ENCODE results near the gene WASF3. TPM values are rescaled to one million over a fixed set of nuclear protein-coding genes. Genes with fewer than 3 reads are reported as not detected.

The WASF3 gene
- total and polyA plus RNA-seq, 12 donors: 12.6 to 63.3 (median 37.6) TPM

DNA sequence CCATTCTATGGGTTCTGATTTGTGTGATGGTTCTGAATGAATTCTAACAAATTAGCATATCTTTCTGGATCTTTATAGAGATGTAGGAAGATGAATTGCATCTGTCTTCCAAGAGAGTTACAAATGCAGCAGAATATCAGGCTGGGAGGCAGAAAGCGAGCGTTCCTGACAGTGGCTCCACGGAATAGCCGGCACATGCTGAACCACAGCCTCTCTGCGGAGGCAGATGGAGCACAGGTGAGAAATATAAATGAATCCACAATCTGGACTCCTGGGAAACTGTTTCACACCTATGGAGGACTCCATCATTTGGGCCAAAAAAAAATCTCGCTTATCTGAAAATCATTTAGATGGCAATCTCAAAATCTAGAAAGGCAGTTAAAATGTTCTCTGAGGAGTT lies 34.5 kb upstream of the WASF3 start:
- TF ChIP-seq POLR2A (IDR thresholded peaks at IDR 0.05): no peak
- TF ChIP-seq, protein P1, sequence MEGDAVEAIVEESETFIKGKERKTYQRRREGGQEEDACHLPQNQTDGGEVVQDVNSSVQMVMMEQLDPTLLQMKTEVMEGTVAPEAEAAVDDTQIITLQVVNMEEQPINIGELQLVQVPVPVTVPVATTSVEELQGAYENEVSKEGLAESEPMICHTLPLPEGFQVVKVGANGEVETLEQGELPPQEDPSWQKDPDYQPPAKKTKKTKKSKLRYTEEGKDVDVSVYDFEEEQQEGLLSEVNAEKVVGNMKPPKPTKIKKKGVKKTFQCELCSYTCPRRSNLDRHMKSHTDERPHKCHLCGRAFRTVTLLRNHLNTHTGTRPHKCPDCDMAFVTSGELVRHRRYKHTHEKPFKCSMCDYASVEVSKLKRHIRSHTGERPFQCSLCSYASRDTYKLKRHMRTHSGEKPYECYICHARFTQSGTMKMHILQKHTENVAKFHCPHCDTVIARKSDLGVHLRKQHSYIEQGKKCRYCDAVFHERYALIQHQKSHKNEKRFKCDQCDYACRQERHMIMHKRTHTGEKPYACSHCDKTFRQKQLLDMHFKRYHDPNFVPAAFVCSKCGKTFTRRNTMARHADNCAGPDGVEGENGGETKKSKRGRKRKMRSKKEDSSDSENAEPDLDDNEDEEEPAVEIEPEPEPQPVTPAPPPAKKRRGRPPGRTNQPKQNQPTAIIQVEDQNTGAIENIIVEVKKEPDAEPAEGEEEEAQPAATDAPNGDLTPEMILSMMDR (IDR thresholded peaks at IDR 0.05): no peak
- H3K9me3 ChIP-seq (replicated peaks in 1 of 3): no peaks in the 10 kb centered on the region
- no peak overlapping the region for H3K27ac ChIP-seq
- H3K4me1 ChIP-seq (replicated peaks in 1 of 2): no peaks in the 10 kb centered on the region
- no peak overlapping the region for H3K4me3 ChIP-seq
- no peaks in the 10 kb centered on the region for H3K27me3 ChIP-seq
- H3K36me3 ChIP-seq (replicated peaks in 1 of 2): no peaks in the 10 kb centered on the region
- intact Hi-C loops (cut with DNase I): no loop called here
- WGBS, 4 donors: 86 to 93% (median 91%) methylated on average over 6 of the region's 6 CpGs
- no peak for DNase-seq

DNA sequence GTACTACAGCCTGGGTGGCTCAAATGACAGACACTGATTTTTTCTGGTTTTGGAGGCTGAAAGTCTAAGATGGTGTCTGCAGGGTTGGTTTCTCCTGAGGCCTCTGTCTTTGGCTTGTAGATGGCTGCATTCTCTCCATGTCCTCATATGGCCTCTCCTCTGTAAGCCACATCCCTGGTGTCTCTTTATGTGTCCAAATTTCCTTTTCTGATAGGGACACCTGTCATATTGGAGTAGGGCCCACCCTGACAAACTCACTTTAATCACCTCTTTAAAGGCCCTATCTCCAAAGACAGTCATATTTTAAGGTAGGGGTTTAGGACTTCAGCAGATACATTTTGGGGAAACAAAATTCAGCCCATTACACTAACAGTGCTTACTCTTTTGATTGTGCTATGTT lies 32.0 kb upstream of the WASF3 start:
- Histone ChIP-seq H3K27me3 (no peaks in the 10 kb centered on the region), H3K27ac (no peak overlapping the region), H3K36me3 (replicated peaks in 1 of 2) (no peaks in the 10 kb centered on the region), H3K4me1 (replicated peaks in 1 of 2) (no peaks in the 10 kb centered on the region), H3K4me3 (no peak overlapping the region), H3K9me3 (replicated peaks in 1 of 3) (no peaks in the 10 kb centered on the region)
- DNase-seq: no peak
- intact Hi-C loops (cut with DNase I): no loop called here
- TF ChIP-seq, protein P1 (IDR thresholded peaks at IDR 0.05): no peak
- no peak for TF ChIP-seq POLR2A (IDR thresholded peaks at IDR 0.05)

DNA sequence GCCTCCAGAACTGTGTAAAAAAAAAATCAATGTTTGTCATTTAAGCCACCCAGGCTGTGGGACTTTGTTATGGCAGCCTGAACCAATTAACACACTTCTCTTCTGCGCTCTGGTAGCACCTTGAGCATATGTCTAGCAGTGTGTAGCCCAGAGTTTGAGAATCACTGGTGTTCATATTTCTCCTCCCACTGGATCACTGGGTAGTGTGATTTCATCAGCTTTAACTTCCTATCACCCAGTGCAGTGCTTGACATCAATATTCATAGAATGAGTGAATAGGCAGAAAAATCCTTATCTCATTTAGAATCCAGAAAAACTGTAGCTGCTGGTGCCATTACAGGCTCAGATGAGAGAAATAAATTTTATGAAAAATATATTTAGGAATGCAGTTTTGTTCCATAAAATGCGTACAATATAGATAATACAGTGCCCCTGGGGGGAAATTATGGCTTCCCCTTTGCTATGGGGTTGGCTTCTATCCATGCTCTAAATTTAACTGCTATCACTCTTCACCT lies 30.7 kb upstream of the WASF3 start:
- no peaks in the 10 kb centered on the region for H3K27me3 ChIP-seq
- no peak for TF ChIP-seq POLR2A (IDR thresholded peaks at IDR 0.05)
- TF ChIP-seq, protein P1 (IDR thresholded peaks at IDR 0.05): no peak
- H3K27ac ChIP-seq: no peak overlapping the region
- no peaks in the 10 kb centered on the region for H3K4me1 ChIP-seq (replicated peaks in 1 of 2)
- 65 to 81% (median 77%) methylated on average over 2 of the region's 2 CpGs for WGBS, 4 donors
- no peak overlapping the region for H3K4me3 ChIP-seq
- DNase-seq: no peak
- no peaks in the 10 kb centered on the region for H3K36me3 ChIP-seq (replicated peaks in 1 of 2)
- H3K9me3 ChIP-seq (replicated peaks in 1 of 3): no peaks in the 10 kb centered on the region
- intact Hi-C loops (cut with DNase I): no loop called here

DNA sequence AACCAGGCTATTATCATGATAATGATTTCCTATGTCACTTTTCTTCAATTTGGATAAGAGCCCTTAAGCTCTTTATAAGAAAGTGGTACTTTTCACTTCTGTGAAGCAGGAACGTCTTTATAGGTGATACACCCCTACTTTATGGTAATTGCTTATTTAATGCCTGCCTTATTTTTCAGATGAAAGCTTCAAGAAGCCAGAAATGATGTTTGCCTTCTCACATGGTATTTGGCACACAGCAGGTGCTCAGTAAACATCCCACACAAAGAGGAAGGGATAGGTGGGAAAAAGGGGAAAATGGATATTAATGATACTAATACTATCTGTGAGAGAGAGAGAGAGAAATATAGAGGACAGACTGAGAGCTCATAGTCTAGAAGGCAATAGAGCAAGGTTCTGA lies 29.0 kb upstream of the WASF3 start:
- no peak overlapping the region for H3K4me3 ChIP-seq
- no peaks in the 10 kb centered on the region for H3K4me1 ChIP-seq (replicated peaks in 1 of 2)
- no peak for DNase-seq
- H3K36me3 ChIP-seq (replicated peaks in 1 of 2): no peaks in the 10 kb centered on the region
- intact Hi-C loops (cut with DNase I): no loop called here
- TF ChIP-seq, protein P1 (IDR thresholded peaks at IDR 0.05): no peak
- no peak for TF ChIP-seq POLR2A (IDR thresholded peaks at IDR 0.05)
- 21 to 28% (median 25%) methylated on average over 1 of the region's 1 CpG for WGBS, 4 donors
- no peaks in the 10 kb centered on the region for H3K27me3 ChIP-seq
- H3K27ac ChIP-seq: no peak overlapping the region
- H3K9me3 ChIP-seq (replicated peaks in 1 of 3): no peaks in the 10 kb centered on the region
